Mucosa of stomach (tissue), 1 donor: ENCODE measurements around the gene ERC2.

Source experiments
- H3K27me3 ChIP-seq: one replicate; pipeline ENCODE4 v1.7.0; 2013; ENCODE audit warnings: mild to moderate bottlenecking, low read length; ENCODE audit not compliant: control insufficient read depth, insufficient read depth
- H3K36me3 ChIP-seq: one replicate; pipeline ENCODE4 v1.7.0; 2013; ENCODE audit warnings: low read length; ENCODE audit not compliant: control insufficient read depth, insufficient read depth
- H3K4me1 ChIP-seq: one replicate; pipeline ENCODE4 v1.7.0; 2013; ENCODE audit warnings: mild to moderate bottlenecking, low read length; ENCODE audit not compliant: control insufficient read depth, insufficient read depth
- H3K4me3 ChIP-seq: one replicate; pipeline ENCODE4 v1.7.0; 2013; ENCODE audit warnings: low read length
- H3K9ac ChIP-seq: one replicate; pipeline ENCODE4 v1.7.0; 2013; ENCODE audit warnings: mild to moderate bottlenecking, low read length, moderate library complexity
- H3K9me3 ChIP-seq: one replicate; pipeline ENCODE4 v1.7.0; 2013; ENCODE audit warnings: mild to moderate bottlenecking, low read length, moderate library complexity; ENCODE audit not compliant: control insufficient read depth
- donor health status: Pancreatic carcinoma.

ERC2 gene

DNA sequence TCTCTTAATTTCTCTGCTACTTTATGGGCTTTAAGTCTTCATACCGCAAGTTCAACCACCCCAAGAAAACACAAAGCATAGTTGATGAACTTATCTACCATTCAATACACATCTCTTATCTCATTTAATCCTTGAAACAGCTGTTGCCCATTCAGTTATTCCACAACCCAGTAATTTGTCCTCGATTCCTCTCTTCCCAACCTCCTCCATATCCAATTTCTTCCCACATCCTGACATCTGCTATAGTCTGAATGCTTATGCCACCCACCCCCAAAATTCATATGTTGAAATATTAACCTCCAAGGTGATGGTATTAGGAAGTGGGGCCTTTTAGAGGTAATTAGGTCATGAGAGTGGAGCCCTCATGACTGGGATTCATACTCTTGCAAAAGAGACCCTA is 345.4 kb downstream of the ERC2 start:
- no peaks in the 10 kb centered on the region for H3K27me3 ChIP-seq
- H3K36me3 ChIP-seq = no peaks in the 10 kb centered on the region
- H3K9me3 ChIP-seq = no peaks in the 10 kb centered on the region
- H3K4me3 ChIP-seq = no peak overlapping the region
- H3K9ac ChIP-seq = no peak overlapping the region
- H3K4me1 ChIP-seq = no peaks in the 10 kb centered on the region

GRCh38 chr3:56121716-56122115 is 346.6 kb downstream of the ERC2 start:
- H3K36me3 ChIP-seq = no peaks in the 10 kb centered on the region
- H3K4me3 ChIP-seq = no peak overlapping the region
- no peaks in the 10 kb centered on the region for H3K27me3 ChIP-seq
- no peak overlapping the region for H3K9ac ChIP-seq
- H3K9me3 ChIP-seq = no peaks in the 10 kb centered on the region
- no peaks in the 10 kb centered on the region for H3K4me1 ChIP-seq

GRCh38 chr3:56119575-56120349 is 348.5 kb downstream of the ERC2 start:
- H3K27me3 ChIP-seq = no peaks in the 10 kb centered on the region
- no peak overlapping the region for H3K9ac ChIP-seq
- no peaks in the 10 kb centered on the region for H3K9me3 ChIP-seq
- H3K36me3 ChIP-seq = no peaks in the 10 kb centered on the region
- H3K4me3 ChIP-seq = no peak overlapping the region
- no peaks in the 10 kb centered on the region for H3K4me1 ChIP-seq

DNA sequence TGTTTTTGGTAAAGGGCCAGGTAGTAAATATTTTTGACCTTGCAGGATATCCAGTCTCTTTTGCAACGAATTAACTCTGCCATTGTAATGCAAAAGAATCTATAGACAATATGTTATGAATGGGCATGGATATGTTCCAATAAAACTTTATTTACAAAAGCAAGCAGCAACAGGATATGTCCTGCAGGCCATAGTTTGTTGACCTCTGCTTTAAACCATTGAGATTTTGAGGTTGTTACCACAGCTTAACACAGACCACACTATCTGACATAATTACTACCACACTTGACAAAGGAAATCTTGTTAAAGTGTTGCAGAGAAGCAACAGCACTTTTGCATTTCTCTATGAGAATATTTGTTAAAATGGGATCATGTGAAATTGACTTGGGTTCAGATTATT is 349.3 kb downstream of the ERC2 start:
- Histone ChIP-seq H3K4me3 (no peak overlapping the region), H3K9ac (no peak overlapping the region), H3K27me3 (no peaks in the 10 kb centered on the region), H3K36me3 (no peaks in the 10 kb centered on the region), H3K9me3 (no peaks in the 10 kb centered on the region), H3K4me1 (no peaks in the 10 kb centered on the region)

- Histone ChIP-seq H3K4me3 (no peak overlapping the region), H3K27me3 (no peaks in the 10 kb centered on the region), H3K9me3 (no peaks in the 10 kb centered on the region), H3K36me3 (no peaks in the 10 kb centered on the region), H3K4me1 (no peaks in the 10 kb centered on the region), H3K9ac (no peak overlapping the region)
Observed at GRCh38 chr3:56115698-56116097, 352.6 kb downstream of the ERC2 start.

DNA sequence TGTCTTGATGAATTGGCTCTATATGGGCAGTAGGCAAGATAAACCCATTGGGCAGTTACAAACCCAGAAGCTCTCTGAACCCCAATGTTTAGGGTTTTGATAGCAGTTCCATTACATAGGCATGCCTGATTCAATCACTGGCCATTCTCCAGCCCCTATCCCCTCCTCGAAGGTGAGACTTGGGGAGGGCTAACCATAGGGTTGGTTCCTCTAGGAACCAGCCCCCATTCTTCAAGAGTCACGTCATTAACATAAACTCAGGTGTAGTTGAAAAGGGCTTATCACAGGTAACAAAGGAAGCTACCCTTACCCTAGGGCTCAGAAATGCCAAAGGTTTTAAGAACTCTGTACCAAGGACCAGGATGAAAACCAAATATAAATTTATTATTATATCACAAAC is 353.1 kb downstream of the ERC2 start:
- H3K9me3 ChIP-seq = no peaks in the 10 kb centered on the region
- no peaks in the 10 kb centered on the region for H3K4me1 ChIP-seq
- H3K9ac ChIP-seq = no peak overlapping the region
- no peak overlapping the region for H3K4me3 ChIP-seq
- H3K36me3 ChIP-seq = no peaks in the 10 kb centered on the region
- no peaks in the 10 kb centered on the region for H3K27me3 ChIP-seq

- H3K4me3 ChIP-seq = no peak overlapping the region
- no peaks in the 10 kb centered on the region for H3K9me3 ChIP-seq
Observed at GRCh38 chr3:56113908-56114307, 354.4 kb downstream of the ERC2 start.

DNA sequence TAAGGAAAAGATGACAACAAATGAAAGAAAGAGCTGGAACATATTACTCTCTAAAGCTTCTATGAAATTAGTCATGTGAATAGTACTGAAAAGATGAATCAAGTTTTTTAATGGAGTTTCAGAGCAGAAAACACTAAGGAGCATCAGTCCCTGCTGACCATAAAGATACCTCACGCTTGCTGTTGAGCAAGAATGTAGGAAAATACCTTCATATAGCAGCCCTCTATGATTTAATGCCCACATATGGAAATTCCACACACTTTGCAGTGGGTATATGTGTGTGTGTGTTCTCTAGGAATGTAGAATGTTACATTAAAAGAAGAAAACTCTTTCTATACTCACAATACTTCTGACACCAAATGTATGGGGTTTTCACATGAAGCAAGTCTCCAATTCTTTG is 355.0 kb downstream of the ERC2 start:
- Histone ChIP-seq H3K9ac (no peak overlapping the region), H3K4me1 (no peaks in the 10 kb centered on the region), H3K36me3 (no peaks in the 10 kb centered on the region), H3K27me3 (no peaks in the 10 kb centered on the region), H3K4me3 (no peak overlapping the region), H3K9me3 (no peaks in the 10 kb centered on the region)

More at GRCh38 chr3:56113908-56114307, 354.4 kb downstream of the ERC2 start:
- Histone ChIP-seq H3K27me3 (no peaks in the 10 kb centered on the region), H3K9ac (no peak overlapping the region), H3K4me1 (no peaks in the 10 kb centered on the region), H3K36me3 (no peaks in the 10 kb centered on the region)

DNA sequence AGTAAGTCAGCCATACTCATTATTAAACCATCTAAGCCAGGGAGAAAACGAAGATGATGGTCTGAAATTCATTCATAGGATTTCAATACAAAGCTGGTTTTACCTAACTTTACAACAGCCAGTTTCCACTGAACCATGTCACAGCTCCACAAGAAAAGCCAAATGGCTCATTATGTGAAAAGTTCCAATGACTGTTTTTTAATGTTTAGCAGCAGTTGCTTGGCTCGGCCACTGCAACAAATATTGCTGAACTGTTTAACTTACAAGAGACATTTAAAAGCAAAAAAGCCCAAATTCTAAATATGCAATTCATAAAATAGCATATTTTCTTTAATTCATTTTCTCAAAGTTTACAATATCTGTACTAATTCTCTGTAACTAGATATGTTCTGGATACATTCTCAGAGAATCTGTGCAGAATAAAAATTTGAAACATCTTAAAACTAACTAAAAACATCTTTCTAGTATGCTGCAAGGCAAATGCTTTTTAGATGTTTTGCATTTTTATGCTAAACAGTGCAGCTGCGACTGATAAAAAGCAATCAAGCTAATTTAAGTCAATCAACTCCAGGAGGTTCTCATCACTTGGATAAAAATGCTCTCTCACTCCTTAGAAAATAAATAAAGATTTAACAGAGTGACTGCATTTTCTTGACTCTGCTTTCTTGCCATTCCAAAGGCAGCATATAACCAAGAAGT is 356.5 kb downstream of the ERC2 start:
- no peak overlapping the region for H3K4me3 ChIP-seq
- H3K9me3 ChIP-seq = no peaks in the 10 kb centered on the region
- no peak overlapping the region for H3K9ac ChIP-seq
- no peaks in the 10 kb centered on the region for H3K36me3 ChIP-seq
- H3K27me3 ChIP-seq = no peaks in the 10 kb centered on the region
- no peaks in the 10 kb centered on the region for H3K4me1 ChIP-seq

DNA sequence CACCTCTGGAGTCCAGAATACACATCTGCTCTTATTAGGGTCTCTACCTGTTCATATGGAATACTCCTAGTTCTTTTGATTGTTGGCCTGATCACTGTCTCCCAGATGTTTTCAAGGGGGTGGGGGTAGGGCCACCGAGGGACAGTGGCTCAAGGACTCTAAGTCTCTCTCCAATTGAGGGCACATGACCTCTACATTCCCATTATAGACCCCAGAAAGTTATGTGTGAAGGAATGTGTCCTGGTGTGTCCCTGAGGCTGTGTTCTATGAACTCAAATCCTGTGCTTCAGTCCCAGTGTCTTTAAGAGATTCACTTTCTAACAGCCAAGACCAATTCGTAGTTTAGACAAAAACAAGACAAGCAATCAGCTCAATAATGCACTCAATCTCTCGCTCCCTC is 357.4 kb downstream of the ERC2 start:
- H3K4me3 ChIP-seq = no peak overlapping the region
- H3K4me1 ChIP-seq = no peaks in the 10 kb centered on the region
- no peak overlapping the region for H3K9ac ChIP-seq
- no peaks in the 10 kb centered on the region for H3K27me3 ChIP-seq
- H3K9me3 ChIP-seq = no peaks in the 10 kb centered on the region
- no peaks in the 10 kb centered on the region for H3K36me3 ChIP-seq

DNA sequence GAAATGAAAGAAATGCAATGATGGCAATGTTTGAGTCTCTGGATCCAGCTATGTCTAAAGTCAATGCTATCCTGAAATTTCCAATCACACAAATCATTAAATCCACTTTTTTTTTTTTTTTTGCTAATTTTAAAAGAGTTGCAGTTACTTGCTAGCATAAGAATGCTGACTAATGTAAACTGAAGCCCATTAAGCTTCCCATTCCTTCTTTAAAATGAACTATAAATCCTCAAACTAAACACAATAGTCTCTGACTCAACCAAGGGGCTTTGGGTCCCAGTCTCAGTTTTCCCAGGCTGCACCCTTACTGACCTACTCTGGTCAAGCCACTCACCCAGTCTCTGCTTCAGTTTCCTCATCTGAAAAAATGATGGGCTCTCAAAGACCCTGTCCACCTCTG is 361.1 kb downstream of the ERC2 start:
- Histone ChIP-seq H3K4me3 (no peak overlapping the region), H3K36me3 (no peaks in the 10 kb centered on the region), H3K9me3 (no peaks in the 10 kb centered on the region)

DNA sequence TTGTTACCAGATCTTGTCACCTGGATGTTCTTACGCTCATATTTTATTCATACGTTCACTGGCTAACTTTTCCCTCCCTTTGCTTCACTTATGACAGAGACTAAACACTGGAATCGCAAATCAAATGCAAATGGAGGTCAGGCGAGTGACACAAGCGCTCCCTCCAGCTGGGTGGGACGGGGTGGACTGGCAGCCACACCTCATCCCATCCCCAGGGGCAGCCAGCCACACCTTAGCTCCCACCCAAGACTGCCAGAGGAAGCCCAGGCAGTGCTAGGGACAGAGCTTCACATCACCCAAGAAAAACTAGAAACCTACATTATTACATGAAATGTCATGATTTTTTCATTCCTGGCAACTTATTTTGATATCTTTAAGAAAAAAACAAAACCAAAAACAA is 366.2 kb downstream of the ERC2 start:
- Histone ChIP-seq H3K4me1 (no peaks in the 10 kb centered on the region), H3K4me3 (no peak overlapping the region), H3K9ac (no peak overlapping the region), H3K27me3 (no peaks in the 10 kb centered on the region), H3K36me3 (no peaks in the 10 kb centered on the region), H3K9me3 (no peaks in the 10 kb centered on the region)

More for the DNA sequence above, 361.1 kb downstream of the ERC2 start:
- Histone ChIP-seq H3K27me3 (no peaks in the 10 kb centered on the region), H3K9ac (no peak overlapping the region), H3K4me1 (no peaks in the 10 kb centered on the region)
